ENCODE data around the gene NLRC5.
A peak's percentile ranks its signal among the peaks of the same experiment; 100 is the strongest.

NLRC5 gene

GRCh38 chr16:57039148-57039812 is 49.9 kb downstream of the NLRC5 start:
- Histone ChIP-seq H3K36me3 (ENCODE audit: control insufficient read depth, low read length) (peaks cover 28% of the 10 kb centered on the region), H3K4me1 (ENCODE audit: control insufficient read depth, low read length) (peaks cover 69% of the 10 kb centered on the region), H3K4me2 (ENCODE audit: low read length) (peak overlapping the region; percentile 92), H3K27ac (ENCODE audit: low read depth, low read length) (peak overlapping the region; percentile 98), H3K9me3 (ENCODE audit: control insufficient read depth, insufficient read depth, low read length) (no peaks in the 10 kb centered on the region), H3K79me2 (ENCODE audit: control insufficient read depth, low read length) (no peaks in the 10 kb centered on the region), H3K4me3 (ENCODE audit: low read length) (peak overlapping the region; percentile 73), H4K20me1 (ENCODE audit: control insufficient read depth, insufficient read depth, low read depth, low read length) (no peaks in the 10 kb centered on the region), H3K27me3 (ENCODE audit: control insufficient read depth, low read length) (no peaks in the 10 kb centered on the region), H3F3A (ENCODE audit: control insufficient read depth, insufficient read depth) (peaks cover 35% of the 10 kb centered on the region), H3K9me2 (replicated peaks; ENCODE audit: control insufficient read depth, low read length) (no peaks in the 10 kb centered on the region)
- TF ChIP-seq EZH2phosphoT487 (IDR thresholded peaks at IDR 0.05; ENCODE audit: borderline replicate concordance, low read length), result no peak
- no peak for TF ChIP-seq CTCF (IDR thresholded peaks at IDR 0.05; ENCODE audit: low read depth, low read length, poor library complexity, severe bottlenecking)

GRCh38 chr16:57041182-57042156 is 52.1 kb downstream of the NLRC5 start:
- H3K9me3 ChIP-seq (ENCODE audit: control insufficient read depth, insufficient read depth, low read length), result no peaks in the 10 kb centered on the region
- H3K79me2 ChIP-seq (ENCODE audit: control insufficient read depth, low read length), result no peaks in the 10 kb centered on the region
- peaks cover 35% of the 10 kb centered on the region for H3F3A ChIP-seq (ENCODE audit: control insufficient read depth, insufficient read depth)
- peak overlapping the region; percentile 73 for H3K4me3 ChIP-seq (ENCODE audit: low read length)
- H3K4me1 ChIP-seq (ENCODE audit: control insufficient read depth, low read length), result peaks cover 89% of the 10 kb centered on the region
- H3K9me2 ChIP-seq (replicated peaks; ENCODE audit: control insufficient read depth, low read length), result no peaks in the 10 kb centered on the region
- peaks cover 31% of the 10 kb centered on the region for H3K36me3 ChIP-seq (ENCODE audit: control insufficient read depth, low read length)
- H3K27ac ChIP-seq (ENCODE audit: low read depth, low read length), result peak overlapping the region; percentile 98
- no peaks in the 10 kb centered on the region for H3K27me3 ChIP-seq (ENCODE audit: control insufficient read depth, low read length)
- peak overlapping the region; percentile 92 for H3K4me2 ChIP-seq (ENCODE audit: low read length)
- H4K20me1 ChIP-seq (ENCODE audit: control insufficient read depth, insufficient read depth, low read depth, low read length), result no peaks in the 10 kb centered on the region
- no peak for TF ChIP-seq EZH2phosphoT487 (IDR thresholded peaks at IDR 0.05; ENCODE audit: borderline replicate concordance, low read length)
- TF ChIP-seq CTCF (IDR thresholded peaks at IDR 0.05; ENCODE audit: low read depth, low read length, poor library complexity, severe bottlenecking), result peak; percentile 7

GRCh38 chr16:57042157-57043111 is 53.1 kb downstream of the NLRC5 start:
- H3K27ac ChIP-seq (ENCODE audit: low read depth, low read length), result peak overlapping the region; percentile 98
- H3K9me3 ChIP-seq (ENCODE audit: control insufficient read depth, insufficient read depth, low read length), result no peaks in the 10 kb centered on the region
- no peaks in the 10 kb centered on the region for H3K27me3 ChIP-seq (ENCODE audit: control insufficient read depth, low read length)
- peaks cover 31% of the 10 kb centered on the region for H3K36me3 ChIP-seq (ENCODE audit: control insufficient read depth, low read length)
- H4K20me1 ChIP-seq (ENCODE audit: control insufficient read depth, insufficient read depth, low read depth, low read length), result no peaks in the 10 kb centered on the region
- peaks cover 86% of the 10 kb centered on the region for H3K4me1 ChIP-seq (ENCODE audit: control insufficient read depth, low read length)
- peaks cover 35% of the 10 kb centered on the region for H3F3A ChIP-seq (ENCODE audit: control insufficient read depth, insufficient read depth)
- no peak for TF ChIP-seq EZH2phosphoT487 (IDR thresholded peaks at IDR 0.05; ENCODE audit: borderline replicate concordance, low read length)
- no peak for TF ChIP-seq CTCF (IDR thresholded peaks at IDR 0.05; ENCODE audit: low read depth, low read length, poor library complexity, severe bottlenecking)
- H3K79me2 ChIP-seq (ENCODE audit: control insufficient read depth, low read length), result no peaks in the 10 kb centered on the region
- H3K4me3 ChIP-seq (ENCODE audit: low read length), result peak overlapping the region; percentile 73
- H3K9me2 ChIP-seq (replicated peaks; ENCODE audit: control insufficient read depth, low read length), result no peaks in the 10 kb centered on the region
- H3K4me2 ChIP-seq (ENCODE audit: low read length), result peak overlapping the region; percentile 92

Data from DOHH2 (cell line).